OCI-LY1 (cell line): ENCODE results near the gene FBXL19.

Source experiments
- EZH2 ChIP-seq: fragments of 200-600 bp; sonication (generic), shearing (Covaris generic); IDR thresholded peaks from 2 replicates; pipeline ENCODE4 v1.8.0; 2017; ENCODE audit warnings: borderline replicate concordance, mixed run types, mild to moderate bottlenecking, antibody characterized with exemption, low read length, moderate library complexity, mixed read lengths
- TF ChIP-seq, protein P1 (sequence below): fragments of 200-600 bp; sonication (generic), shearing (Covaris generic); IDR thresholded peaks from 2 replicates; pipeline ENCODE4 v1.5.1; 2017; ENCODE audit warnings: mild to moderate bottlenecking, antibody characterized with exemption, low read length, moderate library complexity, mixed read lengths

DNA sequence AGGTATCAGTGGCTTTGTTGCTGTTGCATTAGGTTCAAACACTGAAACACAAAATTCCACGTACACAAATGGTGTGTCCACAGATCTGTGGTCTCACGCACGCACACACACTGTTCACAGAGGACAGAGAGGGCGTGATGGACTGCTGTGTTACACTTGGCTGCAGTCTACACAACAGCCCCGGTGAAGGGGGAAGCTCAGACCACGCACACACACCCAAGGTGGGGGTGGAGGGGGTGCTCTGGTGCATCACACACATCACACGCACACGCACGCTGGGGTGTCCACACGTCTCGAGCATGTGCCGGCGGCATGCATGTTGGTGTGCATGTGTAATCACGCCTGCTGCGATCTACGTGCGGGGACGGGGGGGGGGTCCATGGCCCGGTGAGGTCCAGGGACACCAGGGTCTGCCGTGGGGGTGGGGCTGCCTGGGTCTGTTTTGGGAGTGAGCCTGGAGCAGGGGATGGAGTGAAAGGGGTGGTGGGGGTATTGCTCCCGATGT, 69.0 kb downstream of the FBXL19 start:
- TF ChIP-seq EZH2, result no peak
- TF ChIP-seq, protein P1, sequence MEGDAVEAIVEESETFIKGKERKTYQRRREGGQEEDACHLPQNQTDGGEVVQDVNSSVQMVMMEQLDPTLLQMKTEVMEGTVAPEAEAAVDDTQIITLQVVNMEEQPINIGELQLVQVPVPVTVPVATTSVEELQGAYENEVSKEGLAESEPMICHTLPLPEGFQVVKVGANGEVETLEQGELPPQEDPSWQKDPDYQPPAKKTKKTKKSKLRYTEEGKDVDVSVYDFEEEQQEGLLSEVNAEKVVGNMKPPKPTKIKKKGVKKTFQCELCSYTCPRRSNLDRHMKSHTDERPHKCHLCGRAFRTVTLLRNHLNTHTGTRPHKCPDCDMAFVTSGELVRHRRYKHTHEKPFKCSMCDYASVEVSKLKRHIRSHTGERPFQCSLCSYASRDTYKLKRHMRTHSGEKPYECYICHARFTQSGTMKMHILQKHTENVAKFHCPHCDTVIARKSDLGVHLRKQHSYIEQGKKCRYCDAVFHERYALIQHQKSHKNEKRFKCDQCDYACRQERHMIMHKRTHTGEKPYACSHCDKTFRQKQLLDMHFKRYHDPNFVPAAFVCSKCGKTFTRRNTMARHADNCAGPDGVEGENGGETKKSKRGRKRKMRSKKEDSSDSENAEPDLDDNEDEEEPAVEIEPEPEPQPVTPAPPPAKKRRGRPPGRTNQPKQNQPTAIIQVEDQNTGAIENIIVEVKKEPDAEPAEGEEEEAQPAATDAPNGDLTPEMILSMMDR, result no peak
